Thyroid gland (tissue), 4 donors: Measurements from ENCODE around the gene EPHB6. TPM values are rescaled to one million over a fixed set of nuclear protein-coding genes. Genes with fewer than 3 reads are reported as not detected.

Source experiments
- DNase-seq, 2 donors: peaks; one replicate each; pipeline ENCODE4 v3.0.0-alpha.2; 2019
- H3K27ac ChIP-seq, 3 donors: fragments of 200-600 bp; sonication (generic); 1 replicate in 2 of 3; 2 replicates in 1 of 3; pipeline ENCODE4 v1.5.1; 2016 to 2019; ENCODE audit warnings: mild to moderate bottlenecking in 1 of 3, moderate library complexity in 1 of 3
- H3K27me3 ChIP-seq: fragments of 200-600 bp; sonication (generic); one replicate; pipeline ENCODE4 v1.5.1; 2019
- H3K36me3 ChIP-seq, 2 donors: fragments of 200-600 bp; sonication (generic); one replicate each; pipeline ENCODE4 v1.5.1; 2016 to 2019
- H3K4me1 ChIP-seq, 2 donors: fragments of 200-600 bp; sonication (generic); one replicate each; pipeline ENCODE4 v1.5.1; 2017 to 2019
- H3K4me3 ChIP-seq, 3 donors: fragments of 200-600 bp; sonication (generic); replicated peaks in 1 of 3; 1 replicate in 2 of 3; 2 replicates in 1 of 3; pipeline ENCODE4 v1.5.1; 2016; ENCODE audit warnings: mild to moderate bottlenecking in 1 of 3
- H3K9me3 ChIP-seq: fragments of 200-600 bp; sonication (generic); one replicate; pipeline ENCODE4 v1.5.1; 2017
- POLR2A ChIP-seq, 2 donors: fragments of 450-650 bp; IDR thresholded peaks; one replicate each; pipeline ENCODE4 v1.6.1; 2017; ENCODE audit warnings: antibody characterized with exemption in 2 of 2, mild to moderate bottlenecking in 2 of 2, moderate library complexity in 1 of 2
- WGBS, 2 donors: methylation state at CpG; one replicate each; pipeline ENCODE4 v1.1.5; 2017; 5-methylcytosine and 5-hydroxymethylcytosine counted together
- intact Hi-C: fragments of 100-400 bp; cut with DNase I; formaldehyde crosslinking; loops from one replicate; pipeline ENCODE4 v1.15.1; 2023
- total RNA-seq, 4 donors: library from RNA; depleted of rRNA; stranded (reverse); fragments of >200 nt; gene quantifications; one replicate each; pipeline ENCODE4 v1.2.3, GENCODE V29; 2016
- TF ChIP-seq, protein P1 (sequence below), 6 experiments: fragments of 200-600 bp in 3 of 6; fragments of 450-650 bp in 3 of 6; sonication (generic) in 3 of 6; IDR thresholded peaks; one replicate each; pipeline ENCODE4 v1.5.1; 2016 to 2019; ENCODE audit warnings: antibody characterized with exemption in 6 of 6, mild to moderate bottlenecking in 2 of 6, inconsistent platforms in 1 of 6, moderate library complexity in 1 of 6

EPHB6 gene
- total RNA-seq, 4 donors from 2014 or later, result 20.0 to 46.2 (median 27.4) TPM

DNA sequence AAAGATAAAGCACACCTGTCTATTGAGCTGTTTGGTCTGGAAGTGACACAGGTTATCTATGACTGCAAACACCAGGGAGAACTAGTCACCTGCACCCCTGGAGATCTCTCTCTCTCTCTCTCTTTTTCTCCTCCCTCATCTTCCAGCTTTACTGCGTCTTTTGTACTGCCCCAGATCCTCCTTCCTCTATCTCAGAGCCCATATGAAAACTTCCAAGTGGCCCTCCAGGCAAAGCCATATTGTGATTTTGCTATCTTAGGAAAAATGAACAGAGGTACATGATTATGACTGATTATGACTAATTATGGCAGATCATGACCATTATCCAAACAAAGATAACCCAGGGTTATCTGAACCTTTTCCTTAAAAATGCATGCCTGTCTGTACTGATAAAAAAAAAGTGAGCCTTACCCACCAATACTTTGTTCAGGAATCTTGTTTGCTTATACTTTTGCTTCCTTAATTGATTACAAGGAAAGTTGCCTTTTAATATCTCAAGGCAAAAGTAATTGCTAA is 12.6 kb upstream of the EPHB6 start:
- peaks cover 5 to 7% of the 10 kb centered on the region in 2 donors for H3K4me1 ChIP-seq
- H3K4me3 ChIP-seq, result no peak overlapping the region
- 75 to 93% methylated on average over 1 of the region's 1 CpG for WGBS, 2 donors
- TF ChIP-seq POLR2A (IDR thresholded peaks at IDR 0.05), result no peak
- TF ChIP-seq, protein P1, sequence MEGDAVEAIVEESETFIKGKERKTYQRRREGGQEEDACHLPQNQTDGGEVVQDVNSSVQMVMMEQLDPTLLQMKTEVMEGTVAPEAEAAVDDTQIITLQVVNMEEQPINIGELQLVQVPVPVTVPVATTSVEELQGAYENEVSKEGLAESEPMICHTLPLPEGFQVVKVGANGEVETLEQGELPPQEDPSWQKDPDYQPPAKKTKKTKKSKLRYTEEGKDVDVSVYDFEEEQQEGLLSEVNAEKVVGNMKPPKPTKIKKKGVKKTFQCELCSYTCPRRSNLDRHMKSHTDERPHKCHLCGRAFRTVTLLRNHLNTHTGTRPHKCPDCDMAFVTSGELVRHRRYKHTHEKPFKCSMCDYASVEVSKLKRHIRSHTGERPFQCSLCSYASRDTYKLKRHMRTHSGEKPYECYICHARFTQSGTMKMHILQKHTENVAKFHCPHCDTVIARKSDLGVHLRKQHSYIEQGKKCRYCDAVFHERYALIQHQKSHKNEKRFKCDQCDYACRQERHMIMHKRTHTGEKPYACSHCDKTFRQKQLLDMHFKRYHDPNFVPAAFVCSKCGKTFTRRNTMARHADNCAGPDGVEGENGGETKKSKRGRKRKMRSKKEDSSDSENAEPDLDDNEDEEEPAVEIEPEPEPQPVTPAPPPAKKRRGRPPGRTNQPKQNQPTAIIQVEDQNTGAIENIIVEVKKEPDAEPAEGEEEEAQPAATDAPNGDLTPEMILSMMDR (IDR thresholded peaks at IDR 0.05), result no peak
- intact Hi-C loops, result no loop called here
- peak overlapping the region in 2 of 3 donors; percentile 2 to 37 for H3K27ac ChIP-seq
- H3K27me3 ChIP-seq, result no peaks in the 10 kb centered on the region
- no peaks in the 10 kb centered on the region for H3K9me3 ChIP-seq
- H3K36me3 ChIP-seq, result no peaks in the 10 kb centered on the region
- no peak for DNase-seq

DNA sequence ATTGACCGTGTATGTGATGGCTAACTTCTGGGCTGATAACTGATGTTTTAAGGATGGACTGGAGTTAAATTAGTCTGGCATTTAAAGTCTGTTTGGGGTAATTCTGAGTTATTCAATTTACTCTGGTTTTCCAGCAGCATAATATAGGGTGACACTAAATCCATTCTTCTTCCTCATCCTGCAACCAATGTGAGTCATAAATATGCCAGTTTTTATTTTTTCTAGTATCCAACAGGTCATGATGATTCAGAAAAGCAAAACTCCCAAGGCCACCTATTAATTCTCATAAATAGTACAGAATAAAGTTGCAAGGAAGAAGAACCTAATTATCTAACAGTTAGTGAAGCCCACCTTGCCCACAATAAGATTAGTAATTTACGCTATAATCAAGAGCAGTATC is 7.5 kb upstream of the EPHB6 start:
- Histone ChIP-seq H3K36me3 (no peaks in the 10 kb centered on the region), H3K4me1 (peaks cover 5% of the 10 kb centered on the region in 2 donors), H3K27ac (no peak overlapping the region), H3K9me3 (no peaks in the 10 kb centered on the region), H3K4me3 (no peak overlapping the region), H3K27me3 (no peaks in the 10 kb centered on the region)
- TF ChIP-seq, protein P1 (IDR thresholded peaks at IDR 0.05), result no peak
- TF ChIP-seq POLR2A (IDR thresholded peaks at IDR 0.05), result no peak
- intact Hi-C loops, result no loop called here
- 78% methylated on average over 2 of the region's 2 CpGs for WGBS, 2 donors
- no peak for DNase-seq

DNA sequence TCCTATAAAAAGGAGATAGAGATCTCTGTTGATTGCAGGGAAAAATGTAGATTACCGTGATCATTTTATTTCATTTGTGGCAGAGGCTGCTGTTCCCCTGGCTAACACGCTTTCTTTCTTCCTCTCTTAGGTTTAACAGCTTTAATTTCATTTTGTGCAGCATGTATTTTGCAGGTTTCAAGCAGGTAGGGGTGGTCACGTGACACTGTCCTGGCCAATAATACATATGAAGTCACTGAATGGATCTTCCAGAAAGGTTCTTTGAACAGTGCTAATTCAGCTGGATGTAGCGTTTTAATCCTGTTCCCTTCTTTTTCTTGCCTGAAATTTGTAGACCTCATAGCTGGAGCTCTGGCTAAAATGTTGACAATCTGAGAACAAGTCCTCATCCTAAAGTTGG is 3.6 kb upstream of the EPHB6 start:
- TF ChIP-seq, protein P1 (IDR thresholded peaks at IDR 0.05), result no peak
- no peak for TF ChIP-seq POLR2A (IDR thresholded peaks at IDR 0.05)
- Histone ChIP-seq H3K4me1 (peaks cover 6 to 14% of the 10 kb centered on the region in 2 donors), H3K4me3 (no peak overlapping the region), H3K36me3 (no peaks in the 10 kb centered on the region), H3K9me3 (no peaks in the 10 kb centered on the region), H3K27ac (no peak overlapping the region), H3K27me3 (no peaks in the 10 kb centered on the region)
- intact Hi-C loops, result loop anchor here (10.0 kb wide), 1 partner anchor 154 kb away; no protein-coding TSS in a partner anchor
- DNase-seq, result no peak
- 91% methylated on average over 4 of the region's 4 CpGs for WGBS, 2 donors

DNA sequence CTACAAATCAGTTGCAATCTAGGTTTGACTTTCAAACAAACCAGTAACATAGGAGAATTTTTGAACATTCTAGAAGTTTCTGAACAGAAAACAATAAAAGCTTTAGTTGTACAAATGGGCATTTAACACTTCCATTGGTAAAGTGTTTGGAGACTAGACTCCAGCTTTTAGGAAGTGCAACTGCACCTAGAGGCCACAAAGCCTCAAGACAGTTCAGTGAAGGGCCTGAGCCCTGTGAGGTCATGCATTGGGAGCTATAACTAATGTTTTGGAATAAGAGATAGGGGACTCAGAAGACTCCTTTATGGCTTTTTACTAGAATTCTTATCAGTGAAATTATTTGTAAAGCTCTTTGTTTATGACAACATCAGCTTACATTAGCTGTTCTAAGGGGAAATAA is 3.0 kb upstream of the EPHB6 start:
- H3K27me3 ChIP-seq, result no peaks in the 10 kb centered on the region
- H3K27ac ChIP-seq, result no peak overlapping the region
- H3K36me3 ChIP-seq, result no peaks in the 10 kb centered on the region
- no peak overlapping the region for H3K4me3 ChIP-seq
- peaks cover 11 to 20% of the 10 kb centered on the region in 2 donors for H3K4me1 ChIP-seq
- no peak for DNase-seq
- no peak for TF ChIP-seq POLR2A (IDR thresholded peaks at IDR 0.05)
- TF ChIP-seq, protein P1 (IDR thresholded peaks at IDR 0.05), result no peak
- H3K9me3 ChIP-seq, result no peaks in the 10 kb centered on the region
- intact Hi-C loops, result loop anchor here (10.0 kb wide), 1 partner anchor 153 kb away; no protein-coding TSS in a partner anchor

DNA sequence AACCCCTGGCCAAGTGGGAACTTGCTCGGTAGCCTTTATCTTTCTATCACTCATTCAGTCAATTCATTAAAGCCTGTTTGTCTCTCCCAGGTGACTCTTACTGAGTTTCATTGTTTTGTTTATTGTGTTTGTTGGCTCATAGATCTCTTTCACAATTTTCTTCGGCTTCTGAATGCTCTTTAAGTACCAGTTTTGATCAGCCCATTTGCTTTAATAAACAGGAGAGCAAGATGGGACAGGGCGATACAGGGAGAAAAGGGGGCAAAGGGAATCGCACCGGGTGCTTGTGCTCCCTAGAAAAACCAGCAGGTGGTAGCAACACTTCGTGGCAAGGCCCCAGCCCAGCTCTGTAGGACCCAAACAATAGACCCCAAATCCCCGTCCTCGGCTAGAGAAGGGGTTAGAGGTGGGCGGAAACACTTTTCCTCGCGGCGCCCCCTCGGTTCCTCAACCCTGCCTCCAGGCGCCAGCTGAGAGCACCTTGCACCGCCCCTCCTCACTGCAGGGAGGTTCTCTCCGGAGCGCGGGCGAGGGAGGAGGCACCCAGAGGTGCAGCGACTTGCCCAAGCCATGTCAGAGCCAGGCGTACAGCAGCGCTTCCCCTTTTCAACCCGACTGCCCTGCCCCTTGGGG is 1.0 kb upstream of the EPHB6 start:
- intact Hi-C loops, result loop anchor here (10.0 kb wide), 1 partner anchor 151 kb away; no protein-coding TSS in a partner anchor

More for the DNA sequence above, 1.0 kb upstream of the EPHB6 start:
- 1 to 3% methylated on average over 15 to 18 of the region's 23 CpGs for WGBS, 2 donors
- peak overlapping the region; percentile 65 to 78 (median 77) for H3K27ac ChIP-seq
- peaks cover 11 to 22% of the 10 kb centered on the region in 2 donors for H3K4me1 ChIP-seq
- H3K27me3 ChIP-seq, result no peaks in the 10 kb centered on the region
- DNase-seq, result peak; percentile 66 to 67
- H3K36me3 ChIP-seq, result no peaks in the 10 kb centered on the region
- H3K9me3 ChIP-seq, result no peaks in the 10 kb centered on the region
- TF ChIP-seq, protein P1 (IDR thresholded peaks at IDR 0.05), result peak; percentile 52 to 91 (median 77)
- no peak for TF ChIP-seq POLR2A (IDR thresholded peaks at IDR 0.05)
- peak overlapping the region; percentile 47 to 66 (median 55) for H3K4me3 ChIP-seq
